Adrenal gland (tissue), 5 donors: ENCODE measurements around the gene SIRT6.
"Not testable (repeated sequence)": the region's sequence is repeated elsewhere in the genome, so short reads cannot be mapped to it uniquely, and the experiment has no call there.

Experiments
- POLR2A ChIP-seq, 2 donors: fragments of 450-650 bp; IDR thresholded peaks; one replicate each; pipeline ENCODE4 v1.6.1; 2017; ENCODE audit warnings: antibody characterized with exemption in 2 of 2, mild to moderate bottlenecking in 2 of 2, moderate library complexity in 1 of 2
- TF ChIP-seq, protein P1 (sequence below), 6 experiments: fragments of 450-650 bp in 4 of 6; fragments of 200-600 bp in 2 of 6; sonication (generic) in 1 of 6; IDR thresholded peaks; 1 replicate in 5 of 6; 2 replicates in 1 of 6; pipeline versions ENCODE4 v1.5.1 to v1.8.0; 2016 to 2021; ENCODE audit warnings: antibody characterized with exemption in 6 of 6, mild to moderate bottlenecking in 2 of 6, moderate library complexity in 1 of 6
- donor health status: DM: no; HTN: no; CAD: no.

DNA sequence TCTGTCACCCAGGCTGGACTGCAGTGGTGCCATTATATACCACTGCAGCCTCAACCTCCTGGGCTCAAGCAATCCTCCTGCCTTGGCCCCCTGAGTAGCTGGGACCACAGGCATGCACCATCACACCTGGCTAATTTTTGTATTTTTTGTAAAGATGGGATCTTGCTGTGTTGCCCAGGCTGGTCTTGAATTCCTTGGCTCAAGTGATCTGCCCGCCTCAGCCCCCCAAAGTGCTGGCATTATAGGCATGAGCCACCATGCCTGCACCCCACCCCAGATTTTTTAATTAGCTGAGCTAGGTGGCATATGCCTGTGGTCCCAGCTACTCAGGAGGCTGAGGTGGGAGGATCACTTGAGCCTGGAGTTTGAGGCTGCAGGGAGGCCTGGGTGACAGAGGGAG, 39.4 kb downstream of the SIRT6 start:
- TF ChIP-seq, protein P1, sequence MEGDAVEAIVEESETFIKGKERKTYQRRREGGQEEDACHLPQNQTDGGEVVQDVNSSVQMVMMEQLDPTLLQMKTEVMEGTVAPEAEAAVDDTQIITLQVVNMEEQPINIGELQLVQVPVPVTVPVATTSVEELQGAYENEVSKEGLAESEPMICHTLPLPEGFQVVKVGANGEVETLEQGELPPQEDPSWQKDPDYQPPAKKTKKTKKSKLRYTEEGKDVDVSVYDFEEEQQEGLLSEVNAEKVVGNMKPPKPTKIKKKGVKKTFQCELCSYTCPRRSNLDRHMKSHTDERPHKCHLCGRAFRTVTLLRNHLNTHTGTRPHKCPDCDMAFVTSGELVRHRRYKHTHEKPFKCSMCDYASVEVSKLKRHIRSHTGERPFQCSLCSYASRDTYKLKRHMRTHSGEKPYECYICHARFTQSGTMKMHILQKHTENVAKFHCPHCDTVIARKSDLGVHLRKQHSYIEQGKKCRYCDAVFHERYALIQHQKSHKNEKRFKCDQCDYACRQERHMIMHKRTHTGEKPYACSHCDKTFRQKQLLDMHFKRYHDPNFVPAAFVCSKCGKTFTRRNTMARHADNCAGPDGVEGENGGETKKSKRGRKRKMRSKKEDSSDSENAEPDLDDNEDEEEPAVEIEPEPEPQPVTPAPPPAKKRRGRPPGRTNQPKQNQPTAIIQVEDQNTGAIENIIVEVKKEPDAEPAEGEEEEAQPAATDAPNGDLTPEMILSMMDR (IDR thresholded peaks at IDR 0.05), result not testable (repeated sequence)
- TF ChIP-seq POLR2A (IDR thresholded peaks at IDR 0.05), result not testable (repeated sequence)
